Chondrocyte (in vitro differentiated cells): ENCODE results near the gene HEATR9. TPM values are rescaled to one million over a fixed set of nuclear protein-coding genes. Genes with fewer than 3 reads are reported as not detected.

Experiments used
- DNase-seq: peaks from one replicate; pipeline ENCODE4 v3.0.0; 2021; ENCODE audit warnings: mixed read lengths, low spot score
- H3K27ac Mint-ChIP-seq: one replicate; pipeline ENCODE4 v1.8.0; 2021; ENCODE audit warnings: mild to moderate bottlenecking, moderate library complexity, mixed read lengths; ENCODE audit not compliant: unreplicated experiment
- H3K27me3 Mint-ChIP-seq: 2 replicates; pipeline ENCODE4 v1.8.0; 2021; ENCODE audit warnings: low read depth, mixed read lengths
- H3K36me3 Mint-ChIP-seq: 2 replicates; pipeline ENCODE4 v1.8.0; 2021; ENCODE audit warnings: low read depth, mixed read lengths
- H3K4me1 Mint-ChIP-seq: 2 replicates; pipeline ENCODE4 v1.8.0; 2021; ENCODE audit warnings: low read depth, mild to moderate bottlenecking, mixed read lengths
- H3K4me3 Mint-ChIP-seq: one replicate; pipeline ENCODE4 v1.8.0; 2021; ENCODE audit warnings: mild to moderate bottlenecking, moderate library complexity, mixed read lengths; ENCODE audit not compliant: unreplicated experiment
- H3K9me3 Mint-ChIP-seq: 2 replicates; pipeline ENCODE4 v1.8.0; 2021; ENCODE audit warnings: low read depth, mixed read lengths
- total RNA-seq: library from RNA; stranded (reverse); gene quantifications from 3 replicates; pipeline ENCODE4 v1.2.1, GENCODE V29; 2021
- TF ChIP-seq, protein P1 (sequence below): fragments of 200-600 bp; sonication (generic); IDR thresholded peaks from 2 replicates; pipeline ENCODE4 v1.5.0; 2021; ENCODE audit warnings: antibody characterized with exemption, mild to moderate bottlenecking, moderate library complexity

The HEATR9 gene
- total RNA-seq, 1 donor from 2014 or later, result not detected

GRCh38 chr17:35807371-35808144 lies 61.1 kb downstream of the HEATR9 start:
- TF ChIP-seq, protein P1, sequence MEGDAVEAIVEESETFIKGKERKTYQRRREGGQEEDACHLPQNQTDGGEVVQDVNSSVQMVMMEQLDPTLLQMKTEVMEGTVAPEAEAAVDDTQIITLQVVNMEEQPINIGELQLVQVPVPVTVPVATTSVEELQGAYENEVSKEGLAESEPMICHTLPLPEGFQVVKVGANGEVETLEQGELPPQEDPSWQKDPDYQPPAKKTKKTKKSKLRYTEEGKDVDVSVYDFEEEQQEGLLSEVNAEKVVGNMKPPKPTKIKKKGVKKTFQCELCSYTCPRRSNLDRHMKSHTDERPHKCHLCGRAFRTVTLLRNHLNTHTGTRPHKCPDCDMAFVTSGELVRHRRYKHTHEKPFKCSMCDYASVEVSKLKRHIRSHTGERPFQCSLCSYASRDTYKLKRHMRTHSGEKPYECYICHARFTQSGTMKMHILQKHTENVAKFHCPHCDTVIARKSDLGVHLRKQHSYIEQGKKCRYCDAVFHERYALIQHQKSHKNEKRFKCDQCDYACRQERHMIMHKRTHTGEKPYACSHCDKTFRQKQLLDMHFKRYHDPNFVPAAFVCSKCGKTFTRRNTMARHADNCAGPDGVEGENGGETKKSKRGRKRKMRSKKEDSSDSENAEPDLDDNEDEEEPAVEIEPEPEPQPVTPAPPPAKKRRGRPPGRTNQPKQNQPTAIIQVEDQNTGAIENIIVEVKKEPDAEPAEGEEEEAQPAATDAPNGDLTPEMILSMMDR, result no peak
- Mint-ChIP-seq H3K9me3 (no peaks in the 10 kb centered on the region), H3K4me1 (peaks cover 55% of the 10 kb centered on the region), H3K4me3 (peak overlapping the region; percentile 16), H3K27me3 (no peaks in the 10 kb centered on the region), H3K36me3 (no peaks in the 10 kb centered on the region), H3K27ac (peak overlapping the region; percentile 96)
- DNase-seq, result no peak

Other genes starting within 250 kb of the HEATR9 start
- 8.4 to 21.3 TPM (median 19.1 TPM) in 3 replicates for gene RASL10B, start 137.3 kb downstream of the HEATR9 start, total RNA-seq
- gene GAS2L2, start 115.7 kb downstream of the HEATR9 start, total RNA-seq, result not detected in 3 replicates
- not detected in 3 replicates for gene C17orf50, start 108.0 kb downstream of the HEATR9 start, total RNA-seq
- 5.1 to 8.6 TPM (median 7.9 TPM) in 3 replicates for gene MMP28, start 73.2 kb downstream of the HEATR9 start, total RNA-seq
- gene TAF15, start 59.4 kb downstream of the HEATR9 start, total RNA-seq, result 123 to 168 TPM (median 135 TPM) in 3 replicates
- gene CCL5, start 11.5 kb upstream of the HEATR9 start, total RNA-seq, result not detected in 3 replicates
- 0.35 TPM in 1 of 3 replicates, not detected in the others for gene RDM1, start 61.9 kb upstream of the HEATR9 start, total RNA-seq
- not detected in 3 replicates for gene LYZL6, start 74.8 kb upstream of the HEATR9 start, total RNA-seq
- not detected in 3 replicates for gene CCL16, start 112.6 kb upstream of the HEATR9 start, total RNA-seq
- gene CCL14, start 117.8 kb upstream of the HEATR9 start, total RNA-seq, result not detected in 3 replicates
- not detected in 3 replicates for gene CCL15, start 132.7 kb upstream of the HEATR9 start, total RNA-seq
- not detected in 3 replicates for gene CCL23, start 149.1 kb upstream of the HEATR9 start, total RNA-seq
- not detected in 3 replicates for gene CCL18, start 195.4 kb upstream of the HEATR9 start, total RNA-seq
- not detected in 3 replicates for gene CCL3, start 221.3 kb upstream of the HEATR9 start, total RNA-seq
- not detected in 3 replicates for gene CCL4, start 234.9 kb upstream of the HEATR9 start, total RNA-seq